CD4-positive, alpha-beta memory T cell (primary cell): ENCODE data around the gene MUC5B. TPM values are rescaled to one million over a fixed set of nuclear protein-coding genes. Genes with fewer than 3 reads are reported as not detected.

ENCODE experiments used
- CTCF ChIA-PET: fragments of 350-600 bp; sonication (Branson Sonifier 250); formaldehyde crosslinking; loops from one replicate; lab custom pipeline; 2021; ENCODE audit warnings: inconsistent platforms; ENCODE audit not compliant: partially characterized antibody; lab: Charles Lee
- POLR2A ChIA-PET: fragments of 350-600 bp; sonication (Branson Sonifier 250); formaldehyde crosslinking; loops from one replicate; lab custom pipeline; 2021; ENCODE audit not compliant: partially characterized antibody; lab: Charles Lee
- DNase-seq, 5 donors: peaks; one replicate each; pipeline versions ENCODE4 v3.0.0 to v3.0.0-alpha.2; 2020 to 2022; ENCODE audit warnings: mixed read lengths in 1 of 5
- H3K27ac ChIP-seq: one replicate; pipeline ENCODE4 v1.7.0; 2013; ENCODE audit warnings: low read depth, low read length
- H3K27me3 ChIP-seq: 2 replicates; pipeline ENCODE4 v1.7.0; 2013; ENCODE audit warnings: mild to moderate bottlenecking, low read length, moderate library complexity; ENCODE audit not compliant: insufficient read depth
- H3K36me3 ChIP-seq: 2 replicates; pipeline ENCODE4 v1.7.0; 2013; ENCODE audit warnings: mild to moderate bottlenecking, low read length, moderate library complexity; ENCODE audit not compliant: insufficient read depth
- H3K4me1 ChIP-seq: 2 replicates; pipeline ENCODE4 v1.7.0; 2013; ENCODE audit warnings: mild to moderate bottlenecking, low read length, moderate library complexity; ENCODE audit not compliant: insufficient read depth
- H3K4me3 ChIP-seq, 2 donors: one replicate each; pipeline ENCODE4 v1.7.0; 2013; ENCODE audit warnings: low read length in 2 of 2, mild to moderate bottlenecking in 1 of 2
- H3K9me3 ChIP-seq, 2 donors: one replicate each; pipeline ENCODE4 v1.7.0; 2013; ENCODE audit warnings: low read length in 2 of 2, control low read depth in 1 of 2; ENCODE audit not compliant: control insufficient read depth in 1 of 2
- H3K27ac Mint-ChIP-seq, 7 donors: one replicate each; pipeline ENCODE4 v1.8.0; 2020 to 2021; ENCODE audit warnings: mixed read lengths in 7 of 7, mild to moderate bottlenecking in 6 of 7, inconsistent platforms in 3 of 7, moderate library complexity in 3 of 7
- H3K27me3 Mint-ChIP-seq, 2 donors: one replicate each; pipeline ENCODE4 v1.8.0; 2020 to 2021; ENCODE audit warnings: mixed read lengths in 2 of 2
- H3K36me3 Mint-ChIP-seq, 2 donors: one replicate each; pipeline ENCODE4 v1.8.0; 2020 to 2021; ENCODE audit warnings: mixed read lengths in 2 of 2, inconsistent platforms in 1 of 2, mild to moderate bottlenecking in 1 of 2
- H3K4me1 Mint-ChIP-seq, 4 donors: one replicate each; pipeline ENCODE4 v1.8.0; 2020 to 2021; ENCODE audit warnings: mixed read lengths in 4 of 4, mild to moderate bottlenecking in 1 of 4
- H3K4me3 Mint-ChIP-seq, 8 donors: one replicate each; pipeline ENCODE4 v1.8.0; 2020 to 2021; ENCODE audit warnings: mixed read lengths in 8 of 8, mild to moderate bottlenecking in 7 of 8, moderate library complexity in 6 of 8, inconsistent platforms in 3 of 8
- H3K9me3 Mint-ChIP-seq, 8 donors: one replicate each; pipeline ENCODE4 v1.8.0; 2020 to 2021; ENCODE audit warnings: mixed read lengths in 8 of 8, mild to moderate bottlenecking in 5 of 8, inconsistent platforms in 3 of 8, moderate library complexity in 1 of 8
- intact Hi-C: fragments of 100-400 bp; cut with micrococcal nuclease; formaldehyde crosslinking; loops from one replicate; pipeline ENCODE4 v1.15.1; 2023
- polyA plus RNA-seq, 2 donors: library from polyadenylated mRNA; unstranded; fragments of 300-500 nt; fragmentation: Illumina TruSeq; gene quantifications; one replicate each; pipeline ENCODE4 v1.2.3, GENCODE V29; 2021
- total RNA-seq, 2 experiments: library from RNA; stranded (reverse); gene quantifications; one replicate each; pipeline ENCODE4 v1.2.3, GENCODE V29; 2021

The MUC5B gene
- total and polyA plus RNA-seq, 4 experiments from 2014 or later = not detected

DNA sequence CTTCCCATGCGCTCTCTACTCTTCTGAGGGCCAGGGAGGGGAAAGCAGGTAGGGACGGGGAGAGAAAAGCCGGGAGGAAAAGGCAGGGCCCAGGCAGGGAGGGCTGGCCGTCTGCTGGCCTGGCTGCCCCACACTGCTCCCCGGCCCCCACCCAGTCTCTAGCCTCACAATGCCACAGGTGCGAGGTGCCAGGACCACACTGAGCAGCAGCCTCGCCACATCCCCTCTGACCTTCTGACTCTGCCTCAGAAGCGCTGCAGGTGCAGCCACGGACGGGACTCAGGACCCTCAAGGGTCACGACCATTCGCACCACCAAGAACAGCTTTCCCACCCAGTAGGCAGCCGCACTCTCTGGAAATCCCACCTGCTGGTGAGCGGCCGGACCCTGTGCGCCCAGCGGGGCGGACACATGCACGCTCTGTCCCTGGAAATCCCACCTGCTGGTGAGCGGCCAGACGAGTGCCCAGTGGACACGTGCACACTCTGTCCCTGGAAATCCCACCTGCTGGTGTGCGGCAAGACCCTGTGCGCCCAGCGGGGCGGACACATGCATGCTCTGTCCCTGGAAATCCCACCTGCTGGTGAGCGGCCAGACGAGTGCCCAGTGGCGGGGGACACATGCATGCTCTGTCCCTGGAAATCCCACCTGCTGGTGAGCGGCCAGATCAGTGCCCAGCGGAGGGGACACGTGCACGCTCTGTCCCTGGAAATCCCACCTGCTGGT lies 66.5 kb downstream of the MUC5B start:
- no peaks in the 10 kb centered on the region for H3K9me3 Mint-ChIP-seq
- H3K27ac Mint-ChIP-seq = no peak overlapping the region
- H3K27me3 ChIP-seq = no peaks in the 10 kb centered on the region
- no peaks in the 10 kb centered on the region for H3K9me3 ChIP-seq
- H3K4me1 ChIP-seq = no peaks in the 10 kb centered on the region
- intact Hi-C loops = no loop called here
- no peaks in the 10 kb centered on the region for H3K27me3 Mint-ChIP-seq
- no peak for DNase-seq
- H3K36me3 ChIP-seq = peaks cover 62% of the 10 kb centered on the region
- CTCF ChIA-PET = no interaction called here
- H3K4me1 Mint-ChIP-seq = peaks cover 0 to 4% (median 3%) of the 10 kb centered on the region in 4 donors
- no peak overlapping the region for H3K27ac ChIP-seq
- H3K4me3 ChIP-seq = no peak overlapping the region
- H3K36me3 Mint-ChIP-seq = peaks cover 23 to 44% of the 10 kb centered on the region in 2 donors
- POLR2A ChIA-PET = no interaction called here
- H3K4me3 Mint-ChIP-seq = no peak overlapping the region

DNA sequence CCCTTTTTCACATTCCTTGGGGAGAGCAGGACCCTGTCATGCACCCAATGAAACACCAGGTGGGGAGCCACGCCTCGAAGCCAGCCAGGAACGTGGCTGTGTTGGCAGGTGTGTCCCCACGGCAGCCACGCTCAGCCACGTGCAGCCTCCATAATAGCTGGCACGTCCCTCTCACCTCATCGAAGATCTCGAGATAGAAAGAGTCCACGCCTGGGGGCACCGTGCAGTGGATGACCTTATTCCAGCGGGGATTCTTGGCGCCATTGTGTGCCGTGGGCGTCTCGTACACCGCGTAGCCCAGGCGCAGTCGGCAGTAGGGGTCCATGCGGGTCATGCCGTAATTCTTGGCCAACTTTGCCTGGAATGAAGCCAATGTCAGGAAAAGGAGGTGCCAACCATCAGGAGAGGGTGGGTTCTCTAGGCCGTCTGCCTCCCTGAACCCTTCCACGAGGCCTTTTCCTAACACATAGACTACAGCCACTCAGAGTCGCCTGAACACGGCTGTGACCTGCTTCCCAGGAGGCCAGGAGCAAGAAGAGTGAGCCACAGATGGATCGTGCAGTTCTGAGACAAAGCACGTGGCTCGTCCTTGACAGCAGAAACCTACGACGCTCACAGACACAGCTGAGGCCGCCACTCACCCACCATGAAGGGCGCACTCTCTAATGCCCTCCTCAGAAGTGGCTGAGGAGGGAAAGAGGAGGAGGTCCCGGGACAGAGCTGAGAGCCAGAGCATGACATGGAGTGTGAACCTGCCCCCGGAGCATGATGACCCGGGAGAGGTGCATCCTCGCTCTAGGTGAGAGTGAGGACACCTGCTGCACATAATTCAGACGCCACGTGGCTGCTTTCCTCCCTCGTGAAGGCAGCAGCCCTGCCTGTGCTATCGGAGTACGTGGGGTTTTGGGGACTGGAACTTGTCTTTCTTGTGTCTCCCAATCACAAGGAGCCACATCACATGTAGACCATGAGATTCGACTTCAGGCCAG lies 67.5 kb downstream of the MUC5B start:
- peaks cover 55% of the 10 kb centered on the region for H3K36me3 ChIP-seq
- intact Hi-C loops = no loop called here
- no peak for DNase-seq
- POLR2A ChIA-PET = no interaction called here
- H3K27ac ChIP-seq = no peak overlapping the region
- no peak overlapping the region for H3K4me3 Mint-ChIP-seq
- H3K9me3 Mint-ChIP-seq = no peaks in the 10 kb centered on the region
- CTCF ChIA-PET = no interaction called here
- H3K27me3 Mint-ChIP-seq = no peaks in the 10 kb centered on the region
- H3K27ac Mint-ChIP-seq = peak overlapping the region in 1 of 7 donors; percentile 66
- H3K4me1 Mint-ChIP-seq = peaks cover 0 to 4% (median 3%) of the 10 kb centered on the region in 4 donors
- no peaks in the 10 kb centered on the region for H3K4me1 ChIP-seq
- H3K4me3 ChIP-seq = no peak overlapping the region
- peaks cover 23 to 38% of the 10 kb centered on the region in 2 donors for H3K36me3 Mint-ChIP-seq
- no peaks in the 10 kb centered on the region for H3K9me3 ChIP-seq
- H3K27me3 ChIP-seq = no peaks in the 10 kb centered on the region

DNA sequence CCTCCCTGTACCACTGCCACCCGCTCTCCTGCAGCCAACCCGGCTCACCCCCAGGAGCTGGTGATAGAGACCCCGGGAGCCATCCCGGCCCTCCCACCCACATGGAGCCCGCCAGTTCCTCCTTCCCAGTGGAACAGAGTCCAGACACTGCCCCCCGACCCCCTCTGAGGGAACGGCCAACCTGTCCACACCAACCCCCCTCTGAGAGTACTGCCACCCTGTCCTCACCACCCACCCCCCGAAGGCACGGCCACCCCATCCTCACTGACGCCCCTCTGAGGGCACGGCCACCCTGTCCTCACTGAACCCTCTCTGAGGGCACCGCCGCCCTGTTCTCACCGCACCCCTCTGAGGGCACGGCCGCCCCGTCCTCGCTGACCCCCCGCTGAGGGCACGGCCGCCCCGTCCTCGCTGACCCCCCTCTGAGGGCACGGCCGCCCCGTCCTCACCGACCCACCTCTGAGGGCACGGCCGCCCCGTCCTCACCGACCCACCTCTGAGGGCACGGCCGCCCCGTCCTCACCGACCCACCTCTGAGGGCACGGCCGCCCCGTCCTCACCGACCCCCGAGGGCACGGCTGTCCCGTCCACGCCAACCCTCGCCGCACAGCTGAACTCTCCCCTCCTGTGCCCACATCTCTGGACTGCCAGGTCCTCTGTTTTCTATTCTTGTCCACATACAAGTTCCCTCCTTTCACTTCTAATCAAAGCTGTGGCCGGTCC lies 68.6 kb downstream of the MUC5B start:
- Histone ChIP-seq H3K27me3 (no peaks in the 10 kb centered on the region), H3K27ac (no peak overlapping the region), H3K36me3 (peaks cover 45% of the 10 kb centered on the region), H3K4me1 (no peaks in the 10 kb centered on the region), H3K9me3 (no peaks in the 10 kb centered on the region), H3K4me3 (no peak overlapping the region)
- intact Hi-C loops = no loop called here
- no peak overlapping the region for H3K27ac Mint-ChIP-seq
- no peaks in the 10 kb centered on the region for H3K9me3 Mint-ChIP-seq
- DNase-seq = no peak
- ChIA-PET CTCF (no interaction called here), POLR2A (no interaction called here)
- H3K36me3 Mint-ChIP-seq = peaks cover 15 to 37% of the 10 kb centered on the region in 2 donors
- H3K4me1 Mint-ChIP-seq = peaks cover 0 to 4% (median 3%) of the 10 kb centered on the region in 4 donors
- no peak overlapping the region for H3K4me3 Mint-ChIP-seq
- H3K27me3 Mint-ChIP-seq = no peaks in the 10 kb centered on the region

DNA sequence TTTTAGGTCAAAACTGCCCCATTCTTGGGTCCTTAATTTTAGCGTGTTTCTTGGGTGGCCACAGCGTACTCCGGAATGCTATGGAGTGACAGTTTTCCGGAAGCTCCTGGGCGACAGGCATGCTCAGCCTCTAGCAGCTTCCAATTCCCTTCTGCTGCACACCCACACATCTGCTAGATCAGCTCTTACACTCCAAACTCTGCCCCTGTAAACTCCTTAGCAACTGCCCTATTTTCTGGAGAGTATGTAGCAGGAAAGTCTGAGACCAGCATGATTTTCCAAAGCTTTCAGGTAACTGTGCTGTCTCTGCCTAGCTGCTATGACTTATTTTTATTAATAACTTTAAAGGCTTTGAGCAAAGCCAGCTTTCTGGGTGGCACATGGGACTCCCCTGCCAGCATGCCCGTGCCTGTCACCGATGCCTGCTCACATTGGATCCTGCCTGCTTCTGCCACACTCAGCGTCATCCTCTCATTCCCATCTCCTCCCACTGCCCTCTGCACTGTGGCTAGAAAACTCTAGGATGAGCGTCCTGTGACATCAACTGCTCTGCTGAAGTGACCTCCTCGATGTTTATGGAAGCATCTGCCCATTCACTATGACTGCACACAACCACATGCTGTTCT lies 69.3 kb downstream of the MUC5B start:
- Histone ChIP-seq H3K4me1 (no peaks in the 10 kb centered on the region), H3K27me3 (no peaks in the 10 kb centered on the region), H3K4me3 (no peak overlapping the region), H3K27ac (no peak overlapping the region), H3K9me3 (no peaks in the 10 kb centered on the region), H3K36me3 (peaks cover 41% of the 10 kb centered on the region)
- no peak for DNase-seq
- H3K27me3 Mint-ChIP-seq = no peaks in the 10 kb centered on the region
- H3K4me1 Mint-ChIP-seq = peaks cover 0 to 4% (median 3%) of the 10 kb centered on the region in 4 donors
- peaks cover 9 to 31% of the 10 kb centered on the region in 2 donors for H3K36me3 Mint-ChIP-seq
- POLR2A ChIA-PET = no interaction called here
- intact Hi-C loops = no loop called here
- H3K9me3 Mint-ChIP-seq = no peaks in the 10 kb centered on the region
- H3K4me3 Mint-ChIP-seq = no peak overlapping the region
- peak overlapping the region in 3 of 7 donors; percentile 40 to 53 (median 48) for H3K27ac Mint-ChIP-seq
- CTCF ChIA-PET = no interaction called here

DNA sequence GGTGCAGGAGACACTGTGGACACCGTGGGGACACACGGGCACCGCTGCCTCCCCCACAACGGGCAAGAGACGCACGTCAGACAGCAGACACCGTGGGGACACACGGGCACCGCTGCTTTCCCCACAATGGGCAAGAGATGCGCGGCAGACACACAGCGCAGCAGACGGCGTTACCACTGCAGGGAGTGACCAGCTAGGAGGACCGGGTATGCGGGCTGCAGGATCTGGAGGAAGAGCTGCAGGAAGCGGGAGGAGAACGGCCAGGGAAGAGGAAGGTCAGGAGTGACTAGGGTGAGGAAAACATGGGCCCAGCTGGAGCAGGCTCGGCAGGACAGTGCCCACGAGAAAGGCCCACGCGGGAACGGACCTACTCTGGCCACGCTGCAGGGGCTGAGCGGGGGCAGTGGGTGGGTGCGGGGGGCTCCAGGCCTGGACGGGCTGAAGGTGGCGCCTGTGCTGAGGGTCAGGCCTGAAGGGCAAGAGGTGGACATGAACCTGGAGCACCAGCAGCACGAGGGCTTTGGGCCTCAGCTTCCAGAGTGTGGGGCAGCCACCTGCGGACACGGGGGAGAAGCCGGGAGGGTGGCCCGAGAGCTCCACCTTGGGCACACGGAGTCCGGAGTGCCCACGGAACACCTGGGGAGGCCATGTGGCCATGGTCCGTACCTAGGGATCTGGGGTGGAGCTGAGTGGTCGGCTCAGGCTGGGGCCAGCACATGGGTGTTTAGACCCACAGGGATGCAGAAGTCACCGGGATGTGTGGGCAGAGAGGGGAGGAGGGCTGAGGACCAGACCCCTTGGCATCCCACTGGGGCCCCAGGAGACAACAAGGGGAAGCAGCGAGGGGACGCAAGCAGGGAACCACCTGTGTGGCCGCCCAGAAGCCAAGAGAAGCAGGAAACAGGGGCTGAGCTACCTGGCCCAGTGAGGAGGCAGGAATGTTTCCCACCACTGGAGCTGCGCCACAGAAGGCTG lies 70.1 kb downstream of the MUC5B start:
- CTCF ChIA-PET = no interaction called here
- H3K27me3 ChIP-seq = no peaks in the 10 kb centered on the region
- peaks cover 0 to 5% (median 3%) of the 10 kb centered on the region in 4 donors for H3K4me1 Mint-ChIP-seq
- H3K27me3 Mint-ChIP-seq = no peaks in the 10 kb centered on the region
- H3K36me3 ChIP-seq = peaks cover 42% of the 10 kb centered on the region
- POLR2A ChIA-PET = no interaction called here
- no peak overlapping the region for H3K27ac ChIP-seq
- no peaks in the 10 kb centered on the region for H3K9me3 Mint-ChIP-seq
- H3K36me3 Mint-ChIP-seq = peaks cover 9 to 31% of the 10 kb centered on the region in 2 donors
- no peak overlapping the region for H3K4me3 ChIP-seq
- H3K27ac Mint-ChIP-seq = peak overlapping the region in 3 of 7 donors; percentile 40 to 79 (median 53)
- no peaks in the 10 kb centered on the region for H3K9me3 ChIP-seq
- intact Hi-C loops = no loop called here
- H3K4me3 Mint-ChIP-seq = peak overlapping the region in 1 of 8 donors; percentile 32
- DNase-seq = no peak
- H3K4me1 ChIP-seq = no peaks in the 10 kb centered on the region

DNA sequence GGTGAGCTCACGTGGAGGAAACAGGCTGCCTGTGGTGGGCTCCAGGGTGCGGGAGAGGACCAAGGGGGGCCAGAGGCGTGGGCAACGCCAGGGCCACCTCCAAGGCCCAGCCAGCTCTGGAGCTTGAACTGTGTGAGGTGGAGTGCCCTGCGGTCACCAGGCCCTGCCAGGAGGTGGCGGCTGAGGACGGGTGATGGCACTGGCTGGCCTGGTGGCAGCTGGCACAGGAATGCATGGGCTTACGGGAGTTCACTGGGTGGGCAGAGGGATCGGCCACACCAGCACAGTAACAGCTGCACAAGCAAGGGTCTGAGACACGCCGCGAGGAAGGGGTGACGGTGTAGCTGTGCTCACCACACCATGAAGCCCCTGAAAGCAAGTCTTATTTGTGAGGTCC lies 70.8 kb downstream of the MUC5B start:
- intact Hi-C loops = no loop called here
- no peak overlapping the region for H3K27ac Mint-ChIP-seq
- no peaks in the 10 kb centered on the region for H3K27me3 Mint-ChIP-seq
- Histone ChIP-seq H3K4me1 (no peaks in the 10 kb centered on the region), H3K27ac (no peak overlapping the region), H3K4me3 (no peak overlapping the region), H3K9me3 (no peaks in the 10 kb centered on the region), H3K27me3 (no peaks in the 10 kb centered on the region), H3K36me3 (peaks cover 41% of the 10 kb centered on the region)
- H3K9me3 Mint-ChIP-seq = no peaks in the 10 kb centered on the region
- no peak for DNase-seq
- H3K4me1 Mint-ChIP-seq = peaks cover 0 to 12% (median 4%) of the 10 kb centered on the region in 4 donors
- H3K36me3 Mint-ChIP-seq = peaks cover 9 to 32% of the 10 kb centered on the region in 2 donors
- no peak overlapping the region for H3K4me3 Mint-ChIP-seq
- CTCF ChIA-PET = no interaction called here
- POLR2A ChIA-PET = no interaction called here
